ENCODE results near the gene BRSK2.

GRCh38 chr11:1446623-1447022, 56.9 kb downstream of the BRSK2 start:
- no peak for TF ChIP-seq POLR2A (IDR thresholded peaks at IDR 0.05; ENCODE audit: low read length)
- TF ChIP-seq GATA1 (IDR thresholded peaks at IDR 0.05; ENCODE audit: low read depth, low read length): no peak

Measured in erythroblast (primary cell).